GM12878 (cell line): ENCODE results near the gene LEF1. TPM values are rescaled to one million over a fixed set of nuclear protein-coding genes. Genes with fewer than 3 reads are reported as not detected.

Experiments used
- ATAC-seq: fragments of 200-7000 bp; cut with Tn5 transposase; 3 replicates; pipeline ENCODE4 v1.9.1; 2020; ENCODE audit warnings: mild to moderate bottlenecking, moderate library complexity
- BruUV-seq: library from RNA; stranded (reverse); fragments of 400-500 nt; replicated peaks from 2 replicates; lab custom pipeline; 2021; lab: Mats Ljungman, UMichigan
- CTCF ChIA-PET: fragments of 300-600 bp; sonication (Branson Sonifier 250); formaldehyde crosslinking; extraction: SDS; loops from one replicate; lab custom pipeline; 2021; ENCODE audit warnings: inconsistent platforms; lab: Yijun Ruan, JAX
- POLR2A ChIA-PET: fragments of 350-600 bp; formaldehyde crosslinking; extraction: SDS; loops from one replicate; lab custom pipeline; 2021; ENCODE audit warnings: inconsistent platforms; lab: Charles Lee
- RAD21 ChIA-PET: fragments of 300-600 bp; sonication (Branson Sonifier 250); formaldehyde crosslinking; loops from one replicate; lab custom pipeline; 2023; ENCODE audit warnings: antibody characterized with exemption; ENCODE audit not compliant: unreplicated experiment; lab: Charles Lee
- SMC1A ChIA-PET: fragments of 300-600 bp; sonication (Branson Sonifier 250); formaldehyde crosslinking; loops from one replicate; lab custom pipeline; 2023; ENCODE audit not compliant: unreplicated experiment, uncharacterized antibody; lab: Charles Lee
- DNase-seq: peaks from one replicate; pipeline ENCODE4 v3.0.0-alpha.2; 2011; ENCODE audit warnings: low read depth, low spot score
- FAIRE-seq: peaks from 3 replicates; lab custom pipeline; 2011; peaks lifted over from hg19 to GRCh38; lab: Jason Lieb, UNC
- H2AFZ ChIP-seq: 2 replicates; pipeline ENCODE4 v1.6.0; 2011; ENCODE audit warnings: low read depth, low read length, control low read depth; ENCODE audit not compliant: control insufficient read depth
- H3K27ac ChIP-seq: 2 replicates; pipeline ENCODE4 v1.5.1; 2011; ENCODE audit warnings: control low read depth; ENCODE audit not compliant: control insufficient read depth, insufficient read depth
- H3K27me3 ChIP-seq, 2 experiments: replicated peaks in 1 of 2; 2 replicates each; pipeline versions ENCODE4 v1.6.0 to v1.6.1; 2011; ENCODE audit warnings: low read length in 1 of 2; ENCODE audit not compliant: control insufficient read depth in 2 of 2, insufficient read depth in 2 of 2
- H3K36me3 ChIP-seq, 2 experiments: 2 replicates each; pipeline ENCODE4 v1.5.1; 2011; ENCODE audit warnings: low read length in 1 of 2; ENCODE audit not compliant: control insufficient read depth in 2 of 2, insufficient read depth in 2 of 2
- H3K4me1 ChIP-seq: 2 replicates; pipeline ENCODE4 v1.6.1; 2011; ENCODE audit warnings: mild to moderate bottlenecking, low read length, moderate library complexity, mixed read lengths; ENCODE audit not compliant: control insufficient read depth, insufficient read depth
- H3K4me2 ChIP-seq: 2 replicates; pipeline ENCODE4 v1.6.0; 2011; ENCODE audit warnings: control low read depth; ENCODE audit not compliant: control insufficient read depth, insufficient read depth
- H3K4me3 ChIP-seq: fragments of 200-600 bp; sonication (generic); 2 replicates; pipeline ENCODE4 v1.5.1; 2016
- H3K79me2 ChIP-seq: 2 replicates; pipeline ENCODE4 v1.6.0; 2011; ENCODE audit warnings: low read length; ENCODE audit not compliant: control insufficient read depth, insufficient read depth
- H3K9ac ChIP-seq: 2 replicates; pipeline ENCODE4 v1.8.0; 2011; ENCODE audit warnings: low read length, control low read depth, mixed read lengths; ENCODE audit not compliant: control insufficient read depth, insufficient read depth
- H3K9me3 ChIP-seq: replicated peaks from 3 replicates; pipeline ENCODE4 v1.5.1; 2011; ENCODE audit warnings: mild to moderate bottlenecking, low read length; ENCODE audit not compliant: control insufficient read depth, insufficient read depth
- H4K20me1 ChIP-seq: 2 replicates; pipeline ENCODE4 v1.6.0; 2011; ENCODE audit not compliant: control insufficient read depth, insufficient read depth
- BCL3 ChIP-seq: IDR thresholded peaks from 2 replicates; pipeline ENCODE4 v1.6.1; 2011; ENCODE audit warnings: borderline replicate concordance, low read depth, mild to moderate bottlenecking, moderate library complexity, low read length; ENCODE audit not compliant: insufficient read depth, poor library complexity, severe bottlenecking
- CBFB ChIP-seq: IDR thresholded peaks from 2 replicates; pipeline ENCODE4 v1.6.1; 2016; ENCODE audit warnings: antibody characterized with exemption, low read depth
- FOS ChIP-seq: IDR thresholded peaks from 3 replicates; pipeline ENCODE4 v1.6.1; 2011; ENCODE audit warnings: borderline replicate concordance; ENCODE audit not compliant: insufficient read length; ENCODE audit errors: extremely low read depth
- HCFC1 ChIP-seq: fragments of 150-350 bp; IDR thresholded peaks from 2 replicates; pipeline ENCODE4 v1.6.1; 2014; ENCODE audit warnings: low read length
- HDGF ChIP-seq: fragments of 450-650 bp; IDR thresholded peaks from 2 replicates; pipeline ENCODE4 v1.6.1; 2016; ENCODE audit warnings: antibody characterized with exemption
- MYB ChIP-seq: fragments of 150-350 bp; IDR thresholded peaks from 2 replicates; pipeline ENCODE4 v1.6.1; 2014; ENCODE audit warnings: mild to moderate bottlenecking, low read depth, low read length, borderline replicate concordance
- RB1 ChIP-seq: fragments of 450-650 bp; formaldehyde crosslinking; IDR thresholded peaks from 2 replicates; pipeline ENCODE4 v1.6.1; 2017; ENCODE audit warnings: mild to moderate bottlenecking, borderline replicate concordance
- ZNF274 ChIP-seq: IDR thresholded peaks from one replicate; pipeline ENCODE4 v1.8.0; 2011; ENCODE audit not compliant: insufficient read length, insufficient read depth
- ZNF622 ChIP-seq: fragments of 450-650 bp; IDR thresholded peaks from 2 replicates; pipeline ENCODE4 v1.6.1; 2017; ENCODE audit warnings: mild to moderate bottlenecking, inconsistent platforms
- WGBS: methylation state at CpG from one replicate; pipeline ENCODE4 v1.1.6; 2016; ENCODE audit warnings: low lambda C conversion rate; ENCODE audit not compliant: insufficient replicate concordance, insufficient coverage; ENCODE audit errors: missing lambda C conversion rate; 5-methylcytosine and 5-hydroxymethylcytosine counted together
- in situ Hi-C: fragments of 300-500 bp; cut with MboI; formaldehyde crosslinking; loops from 9 replicates; pipeline ENCODE4 v1.14.3; 2018; ENCODE audit warnings: mixed read lengths
- intact Hi-C: fragments of 100-400 bp; cut with micrococcal nuclease; formaldehyde crosslinking; loops from one replicate; pipeline ENCODE4 v1.14.2; 2022; ENCODE audit not compliant: unreplicated experiment
- polyA plus RNA-seq, 11 experiments: library from polyadenylated mRNA; depleted of rRNA in 4 of 11; unstranded in 6 of 11; stranded (reverse) in 5 of 11; fragments of >200 nt; fragmentation: Nextera tagmentation in 4 of 11; fragmentation: Illumina TruSeq in 1 of 11; extraction: Ambion mirVana in 4 of 11; extraction: Trizol in 1 of 11; gene quantifications; 1 replicate in 1 of 11; 2 replicates in 10 of 11; pipeline versions ENCODE4 v1.2.1 to v1.2.3, GENCODE V29; 2011 to 2016; ENCODE audit warnings: inconsistent platforms in 2 of 11, missing spikeins in 2 of 11, low read depth in 1 of 11
- total RNA-seq, 4 experiments: library from RNA; depleted of rRNA in 3 of 4; stranded (reverse); fragments of >200 nt in 3 of 4; fragmentation: Illumina TruSeq in 1 of 4; extraction: Trizol in 1 of 4; gene quantifications; 2 replicates each; pipeline versions ENCODE4 v1.2.1 to v1.2.3, GENCODE V29; 2013 to 2021
- TF ChIP-seq, protein P1 (sequence below): IDR thresholded peaks from 2 replicates; pipeline ENCODE4 v1.6.1; 2011; ENCODE audit warnings: mild to moderate bottlenecking, low read depth, low read length, moderate library complexity; ENCODE audit not compliant: insufficient replicate concordance

The LEF1 gene
- total and polyA plus RNA-seq, 10 of the 15 experiments (the other 5 are each of a cell fraction or from before 2014, with no cell fraction given): 10.2 to 38.1 (median 19.5) TPM

DNA sequence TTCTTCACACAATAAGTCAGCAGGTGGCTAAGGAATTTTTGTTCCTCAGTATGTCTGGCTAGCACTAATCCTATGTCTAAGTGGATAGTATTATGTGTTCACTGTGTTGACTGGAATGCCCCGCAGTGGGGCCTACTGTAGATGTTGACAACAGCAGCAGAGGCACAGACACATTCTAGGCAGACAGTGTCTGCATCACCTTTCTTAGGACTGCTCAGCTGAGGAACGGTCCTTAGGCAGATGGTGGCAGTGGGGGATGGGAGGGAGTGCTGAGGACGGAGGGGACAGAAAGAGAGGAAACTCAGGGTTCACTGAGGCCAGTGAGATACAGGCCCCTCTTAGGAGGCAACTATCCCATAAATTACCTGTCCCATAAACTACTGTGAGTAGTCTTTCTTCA lies 44.6 kb upstream of the LEF1 start:
- Histone ChIP-seq H3K4me2 (no peak overlapping the region), H3K79me2 (no peaks in the 10 kb centered on the region), H3K9ac (no peak overlapping the region), H3K27me3 (no peaks in the 10 kb centered on the region), H3K4me3 (no peak overlapping the region), H3K4me1 (no peaks in the 10 kb centered on the region), H3K27ac (no peak overlapping the region), H3K36me3 (no peaks in the 10 kb centered on the region), H3K9me3 (no peaks in the 10 kb centered on the region), H2AFZ (no peak overlapping the region), H4K20me1 (no peaks in the 10 kb centered on the region)
- SMC1A ChIA-PET: interaction anchor here (0.8 kb wide), 1 partner anchor 241 kb away, joined by 3 read pairs; no protein-coding TSS in a partner anchor
- intact Hi-C loops (no loop called here), in situ Hi-C loops (no loop called here)
- RAD21 ChIA-PET: no interaction called here
- DNase-seq (no peak), FAIRE-seq (no peak), ATAC-seq (no peak)
- 36% methylated on average over 3 of the region's 3 CpGs for WGBS
- BruUV-seq: no TSS peak
- no peak for TF ChIP-seq RB1
- TF ChIP-seq MYB: no peak
- TF ChIP-seq CBFB: no peak
- TF ChIP-seq ZNF622: no peak
- no peak for TF ChIP-seq FOS
- no peak for TF ChIP-seq ZNF274
- no peak for TF ChIP-seq HDGF
- CTCF ChIA-PET: no interaction called here
- POLR2A ChIA-PET: no interaction called here

GRCh38 chr4:108210989-108211835 lies 42.5 kb upstream of the LEF1 start:
- ATAC-seq (no peak), FAIRE-seq (no peak), DNase-seq (no peak)
- H3K9ac ChIP-seq: no peak overlapping the region
- no peak overlapping the region for H3K4me3 ChIP-seq
- no peaks in the 10 kb centered on the region; a peak in 1 of 4 replicates for H3K27me3 ChIP-seq
- H3K36me3 ChIP-seq: no peaks in the 10 kb centered on the region
- H3K27ac ChIP-seq: no peak overlapping the region
- TF ChIP-seq, protein P1, sequence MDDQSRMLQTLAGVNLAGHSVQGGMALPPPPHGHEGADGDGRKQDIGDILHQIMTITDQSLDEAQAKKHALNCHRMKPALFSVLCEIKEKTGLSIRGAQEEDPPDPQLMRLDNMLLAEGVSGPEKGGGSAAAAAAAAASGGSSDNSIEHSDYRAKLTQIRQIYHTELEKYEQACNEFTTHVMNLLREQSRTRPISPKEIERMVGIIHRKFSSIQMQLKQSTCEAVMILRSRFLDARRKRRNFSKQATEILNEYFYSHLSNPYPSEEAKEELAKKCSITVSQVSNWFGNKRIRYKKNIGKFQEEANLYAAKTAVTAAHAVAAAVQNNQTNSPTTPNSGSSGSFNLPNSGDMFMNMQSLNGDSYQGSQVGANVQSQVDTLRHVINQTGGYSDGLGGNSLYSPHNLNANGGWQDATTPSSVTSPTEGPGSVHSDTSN: peak; percentile 39
- no peak for TF ChIP-seq HCFC1
- TF ChIP-seq BCL3: peak; percentile 88
- no peak overlapping the region for H2AFZ ChIP-seq
- CTCF ChIA-PET: no interaction called here
- H3K9me3 ChIP-seq: no peaks in the 10 kb centered on the region
- in situ Hi-C loops: no loop called here
- intact Hi-C loops: no loop called here
- RAD21 ChIA-PET: no interaction called here
- H3K4me1 ChIP-seq: no peaks in the 10 kb centered on the region
- no TSS peak for BruUV-seq
- SMC1A ChIA-PET: no interaction called here
- POLR2A ChIA-PET: no interaction called here
- no peak overlapping the region for H3K4me2 ChIP-seq
- WGBS: 52% methylated on average over 5 of the region's 5 CpGs
- no peaks in the 10 kb centered on the region for H3K79me2 ChIP-seq
- no peaks in the 10 kb centered on the region for H4K20me1 ChIP-seq
